Measurements from ENCODE around the gene RFWD3. TPM values are rescaled to one million over a fixed set of nuclear protein-coding genes. Genes with fewer than 3 reads are reported as not detected.

The RFWD3 gene
- total RNA-seq, 1 donor from 2014 or later, result 43.8 TPM

GRCh38 chr16:74583926-74584666, 82.6 kb downstream of the RFWD3 start:
- Mint-ChIP-seq H3K4me1 (ENCODE audit: unreplicated experiment) (no peaks in the 10 kb centered on the region), H3K27me3 (ENCODE audit: unreplicated experiment) (no peaks in the 10 kb centered on the region), H3K9me3 (ENCODE audit: unreplicated experiment) (no peaks in the 10 kb centered on the region), H3K4me3 (ENCODE audit: unreplicated experiment) (no peak overlapping the region), H3K27ac (ENCODE audit: unreplicated experiment) (no peak overlapping the region), H3K36me3 (ENCODE audit: low read depth, unreplicated experiment) (no peaks in the 10 kb centered on the region)
- TF ChIP-seq CTCF (IDR thresholded peaks at IDR 0.05; ENCODE audit: unreplicated experiment), result no peak
- no peak for DNase-seq (ENCODE audit: low spot score)

GRCh38 chr16:74582970-74583369, 83.7 kb downstream of the RFWD3 start:
- Mint-ChIP-seq H3K9me3 (ENCODE audit: unreplicated experiment) (no peaks in the 10 kb centered on the region), H3K4me1 (ENCODE audit: unreplicated experiment) (no peaks in the 10 kb centered on the region), H3K27ac (ENCODE audit: unreplicated experiment) (no peak overlapping the region), H3K36me3 (ENCODE audit: low read depth, unreplicated experiment) (no peaks in the 10 kb centered on the region), H3K4me3 (ENCODE audit: unreplicated experiment) (no peak overlapping the region), H3K27me3 (ENCODE audit: unreplicated experiment) (no peaks in the 10 kb centered on the region)
- DNase-seq (ENCODE audit: low spot score), result no peak
- TF ChIP-seq CTCF (IDR thresholded peaks at IDR 0.05; ENCODE audit: unreplicated experiment), result no peak

- Mint-ChIP-seq H3K36me3 (ENCODE audit: low read depth, unreplicated experiment) (no peaks in the 10 kb centered on the region), H3K4me1 (ENCODE audit: unreplicated experiment) (no peaks in the 10 kb centered on the region), H3K27me3 (ENCODE audit: unreplicated experiment) (peaks cover 2% of the 10 kb centered on the region), H3K4me3 (ENCODE audit: unreplicated experiment) (no peak overlapping the region), H3K27ac (ENCODE audit: unreplicated experiment) (no peak overlapping the region), H3K9me3 (ENCODE audit: unreplicated experiment) (no peaks in the 10 kb centered on the region)
- no peak for DNase-seq (ENCODE audit: low spot score)
- TF ChIP-seq CTCF (IDR thresholded peaks at IDR 0.05; ENCODE audit: unreplicated experiment), result no peak
Observed at GRCh38 chr16:74580833-74581232, 85.8 kb downstream of the RFWD3 start.

GRCh38 chr16:74578838-74579237, 87.8 kb downstream of the RFWD3 start:
- H3K9me3 Mint-ChIP-seq (ENCODE audit: unreplicated experiment), result no peaks in the 10 kb centered on the region

More at GRCh38 chr16:74578838-74579237, 87.8 kb downstream of the RFWD3 start:
- no peaks in the 10 kb centered on the region for H3K36me3 Mint-ChIP-seq (ENCODE audit: low read depth, unreplicated experiment)
- no peak for TF ChIP-seq CTCF (IDR thresholded peaks at IDR 0.05; ENCODE audit: unreplicated experiment)
- no peaks in the 10 kb centered on the region for H3K4me1 Mint-ChIP-seq (ENCODE audit: unreplicated experiment)
- H3K4me3 Mint-ChIP-seq (ENCODE audit: unreplicated experiment), result no peak overlapping the region
- H3K27ac Mint-ChIP-seq (ENCODE audit: unreplicated experiment), result no peak overlapping the region
- DNase-seq (ENCODE audit: low spot score), result no peak
- peaks cover 7% of the 10 kb centered on the region for H3K27me3 Mint-ChIP-seq (ENCODE audit: unreplicated experiment)
